PC-9 (cell line): ENCODE data around the gene TMEM178A. TPM values are rescaled to one million over a fixed set of nuclear protein-coding genes. Genes with fewer than 3 reads are reported as not detected.
A peak's percentile ranks its signal among the peaks of the same experiment; 100 is the strongest.
"Not testable (repeated sequence)": the region's sequence is repeated elsewhere in the genome, so short reads cannot be mapped to it uniquely, and the experiment has no call there.

ENCODE experiments used
- BruUV-seq: library from RNA; stranded (reverse); fragments of 400-500 nt; replicated peaks from 2 replicates; lab custom pipeline; 2021; lab: Mats Ljungman, UMichigan
- CTCF ChIA-PET: fragments of 300-600 bp; sonication (Branson Sonifier 250); formaldehyde crosslinking; loops from one replicate; lab custom pipeline; 2022; ENCODE audit warnings: antibody characterized with exemption; lab: Charles Lee
- POLR2A ChIA-PET: fragments of 300-600 bp; sonication (Branson Sonifier 250); formaldehyde crosslinking; loops from one replicate; lab custom pipeline; 2022; ENCODE audit warnings: antibody characterized with exemption; ENCODE audit not compliant: unreplicated experiment; lab: Charles Lee
- DNase-seq, 2 experiments: peaks; one replicate each; pipeline versions ENCODE4 v3.0.0 to v3.0.0-alpha.2; 2015 to 2022; ENCODE audit warnings: mixed read lengths in 1 of 2
- H2AFZ ChIP-seq: fragments of 200-600 bp; sonication (generic); 2 replicates; pipeline ENCODE4 v1.8.1; 2017; ENCODE audit warnings: antibody characterized with exemption
- H3F3A ChIP-seq: fragments of 200-600 bp; sonication (generic); 2 replicates; pipeline ENCODE4 v1.8.1; 2017; ENCODE audit warnings: antibody characterized with exemption, mild to moderate bottlenecking, low read depth; ENCODE audit not compliant: insufficient read depth
- H3K27ac ChIP-seq: fragments of 200-600 bp; sonication (generic); 2 replicates; pipeline ENCODE4 v1.6.1; 2016; ENCODE audit warnings: mixed run types
- H3K27me3 ChIP-seq: fragments of 200-600 bp; sonication (generic); 2 replicates; pipeline ENCODE4 v1.6.1; 2016; ENCODE audit warnings: low read depth, mixed run types; ENCODE audit not compliant: insufficient read depth
- H3K36me3 ChIP-seq: fragments of 200-600 bp; sonication (generic); 2 replicates; pipeline ENCODE4 v1.6.1; 2016; ENCODE audit warnings: low read depth, mixed run types
- H3K4me1 ChIP-seq: fragments of 200-600 bp; sonication (generic); replicated peaks from 2 replicates; pipeline ENCODE4 v1.6.1; 2016; ENCODE audit warnings: mixed run types; ENCODE audit not compliant: insufficient read depth
- H3K4me2 ChIP-seq: fragments of 200-600 bp; sonication (generic); 2 replicates; pipeline ENCODE4 v1.6.1; 2017; ENCODE audit warnings: mixed run types
- H3K4me3 ChIP-seq: fragments of 200-600 bp; sonication (generic); 2 replicates; pipeline ENCODE4 v1.6.1; 2016; ENCODE audit warnings: mixed run types
- H3K79me2 ChIP-seq: fragments of 200-600 bp; sonication (generic); 2 replicates; pipeline ENCODE4 v1.6.1; 2017; ENCODE audit warnings: low read depth, mixed run types
- H3K9me2 ChIP-seq: fragments of 200-600 bp; sonication (generic); 2 replicates; pipeline ENCODE4 v1.8.1; 2017; ENCODE audit warnings: mild to moderate bottlenecking; ENCODE audit not compliant: insufficient read depth
- H3K9me3 ChIP-seq: fragments of 200-600 bp; sonication (generic); 2 replicates; pipeline ENCODE4 v1.8.1; 2016; ENCODE audit warnings: low read depth; ENCODE audit not compliant: insufficient read depth
- H4K20me1 ChIP-seq: fragments of 200-600 bp; sonication (generic); 2 replicates; pipeline ENCODE4 v1.8.1; 2017; ENCODE audit not compliant: insufficient read depth
- EZH2 ChIP-seq: fragments of 200-600 bp; sonication (generic); IDR thresholded peaks from 2 replicates; pipeline ENCODE4 v1.8.0; 2017; ENCODE audit warnings: antibody characterized with exemption, low read depth
- intact Hi-C: fragments of 100-400 bp; cut with micrococcal nuclease; formaldehyde crosslinking; loops from one replicate; pipeline ENCODE4 v1.10.0; 2022; ENCODE audit not compliant: unreplicated experiment
- total RNA-seq: library from RNA; stranded (reverse); gene quantifications from 2 replicates; pipeline ENCODE4 v1.2.3, GENCODE V29; 2021
- TF ChIP-seq, protein P1 (sequence below): fragments of 200-600 bp; sonication (generic); conservative IDR thresholded peaks from 2 replicates; pipeline ENCODE4 v1.6.1; 2017; ENCODE audit warnings: mixed run types, antibody characterized with exemption, mild to moderate bottlenecking, moderate library complexity

TMEM178A gene
- total RNA-seq, 1 experiment from 2014 or later = 2.8 TPM

DNA sequence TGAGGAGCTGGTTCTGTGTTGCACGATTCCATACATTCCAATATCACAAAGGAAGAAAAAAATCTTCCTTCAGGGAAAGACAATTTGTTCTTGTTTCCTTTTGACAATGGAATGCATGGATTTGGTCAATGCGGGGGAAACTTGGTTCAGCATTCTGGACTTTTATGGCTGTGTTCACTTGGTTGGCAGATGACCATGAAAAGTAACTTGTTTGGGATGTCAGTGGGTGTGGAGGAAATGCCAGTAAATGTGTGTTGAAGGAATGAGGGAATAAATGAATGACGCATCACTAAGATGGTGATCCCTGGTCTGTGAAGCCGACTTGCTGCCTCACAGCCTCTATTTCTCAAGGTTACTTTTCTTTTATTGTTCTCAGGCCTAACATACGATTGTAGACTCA lies 59.7 kb downstream of the TMEM178A start:
- Histone ChIP-seq H3F3A (no peaks in the 10 kb centered on the region), H3K9me3 (no peaks in the 10 kb centered on the region), H3K27me3 (no peaks in the 10 kb centered on the region), H3K4me3 (no peak overlapping the region), H2AFZ (no peak overlapping the region), H3K27ac (no peak overlapping the region), H3K4me1 (no peaks in the 10 kb centered on the region), H4K20me1 (no peaks in the 10 kb centered on the region), H3K4me2 (no peak overlapping the region), H3K79me2 (no peaks in the 10 kb centered on the region), H3K36me3 (no peaks in the 10 kb centered on the region), H3K9me2 (no peaks in the 10 kb centered on the region)
- intact Hi-C loops = loop anchor here (10.0 kb wide), 1 partner anchor 131 kb away; no protein-coding TSS in a partner anchor
- no peak for DNase-seq
- ChIA-PET POLR2A (no interaction called here), CTCF (interaction anchor here (0.6 kb wide), 1 partner anchor 1189 kb away, joined by 13 read pairs; no protein-coding TSS in a partner anchor)
- no TSS peak for BruUV-seq
- TF ChIP-seq, protein P1, sequence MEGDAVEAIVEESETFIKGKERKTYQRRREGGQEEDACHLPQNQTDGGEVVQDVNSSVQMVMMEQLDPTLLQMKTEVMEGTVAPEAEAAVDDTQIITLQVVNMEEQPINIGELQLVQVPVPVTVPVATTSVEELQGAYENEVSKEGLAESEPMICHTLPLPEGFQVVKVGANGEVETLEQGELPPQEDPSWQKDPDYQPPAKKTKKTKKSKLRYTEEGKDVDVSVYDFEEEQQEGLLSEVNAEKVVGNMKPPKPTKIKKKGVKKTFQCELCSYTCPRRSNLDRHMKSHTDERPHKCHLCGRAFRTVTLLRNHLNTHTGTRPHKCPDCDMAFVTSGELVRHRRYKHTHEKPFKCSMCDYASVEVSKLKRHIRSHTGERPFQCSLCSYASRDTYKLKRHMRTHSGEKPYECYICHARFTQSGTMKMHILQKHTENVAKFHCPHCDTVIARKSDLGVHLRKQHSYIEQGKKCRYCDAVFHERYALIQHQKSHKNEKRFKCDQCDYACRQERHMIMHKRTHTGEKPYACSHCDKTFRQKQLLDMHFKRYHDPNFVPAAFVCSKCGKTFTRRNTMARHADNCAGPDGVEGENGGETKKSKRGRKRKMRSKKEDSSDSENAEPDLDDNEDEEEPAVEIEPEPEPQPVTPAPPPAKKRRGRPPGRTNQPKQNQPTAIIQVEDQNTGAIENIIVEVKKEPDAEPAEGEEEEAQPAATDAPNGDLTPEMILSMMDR = no peak
- TF ChIP-seq EZH2 = no peak

DNA sequence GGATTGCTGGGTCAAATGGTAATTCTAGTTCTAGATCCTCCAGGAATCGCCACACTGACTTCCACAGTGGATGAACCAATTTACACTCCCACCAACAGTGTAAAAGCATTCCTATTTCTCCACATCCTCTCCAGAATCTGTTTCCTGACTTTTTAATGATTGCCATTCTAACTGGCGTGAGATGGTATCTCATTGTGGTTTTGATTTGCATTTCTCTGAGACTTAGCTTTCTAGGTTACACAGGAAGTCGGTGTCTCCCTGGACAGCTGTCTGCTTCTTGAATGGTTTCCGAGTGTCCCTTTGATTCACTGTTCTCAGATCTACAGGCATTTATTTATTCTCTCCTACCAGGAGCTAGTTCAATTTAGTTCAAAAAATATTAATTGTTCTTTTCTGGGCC lies 62.4 kb downstream of the TMEM178A start:
- H3K9me3 ChIP-seq, H3K4me3 ChIP-seq, H3K27ac ChIP-seq, H3K9me2 ChIP-seq, H3K79me2 ChIP-seq, H2AFZ ChIP-seq, H3K4me2 ChIP-seq, POLR2A ChIA-PET, H3K27me3 ChIP-seq, H3K36me3 ChIP-seq, H3K4me1 ChIP-seq, H4K20me1 ChIP-seq, H3F3A ChIP-seq, BruUV-seq, DNase-seq: not testable (repeated sequence)
- intact Hi-C loops = loop anchor here (10.0 kb wide), 1 partner anchor 133 kb away; no protein-coding TSS in a partner anchor
- CTCF ChIA-PET = interaction anchor here (0.6 to 1.1 kb wide), 2 partner anchors 134 to 205 kb away, joined by 3 to 4 read pairs; no protein-coding TSS in a partner anchor

DNA sequence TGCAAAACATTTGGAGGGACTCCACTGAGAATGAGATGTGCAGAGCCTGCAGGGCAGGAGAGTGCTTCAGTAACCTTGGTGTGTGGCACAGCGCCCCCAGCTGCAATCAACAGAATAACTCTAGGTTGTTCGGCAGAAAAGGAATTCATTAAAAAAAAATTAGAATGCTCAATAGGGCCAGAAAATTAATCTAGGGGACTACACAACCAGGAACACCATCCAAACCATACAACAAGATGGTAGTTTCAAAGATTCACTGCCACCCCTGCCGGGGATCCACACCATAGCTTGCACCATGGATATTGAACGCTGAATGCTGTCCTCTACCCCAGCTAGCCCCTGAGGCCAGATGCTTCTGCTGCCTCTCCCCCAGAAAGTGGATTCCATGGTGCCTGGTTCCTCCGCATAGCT lies 63.2 kb downstream of the TMEM178A start:
- H3F3A ChIP-seq = no peaks in the 10 kb centered on the region
- ChIA-PET POLR2A (no interaction called here), CTCF (interaction anchor here (1.1 kb wide), 1 partner anchor 135 kb away, joined by 4 read pairs; no protein-coding TSS in a partner anchor)
- no peaks in the 10 kb centered on the region for H3K27me3 ChIP-seq
- no peaks in the 10 kb centered on the region for H3K9me3 ChIP-seq
- no peak overlapping the region for H2AFZ ChIP-seq
- H3K4me2 ChIP-seq = no peak overlapping the region
- H3K9me2 ChIP-seq = no peaks in the 10 kb centered on the region
- TF ChIP-seq, protein P1 = peak; percentile 94
- no peak for TF ChIP-seq EZH2
- peak; percentile 31 to 49 for DNase-seq
- no TSS peak for BruUV-seq
- no peak overlapping the region for H3K4me3 ChIP-seq
- 0 out of 2 replicates have a peak, but pooled peaks cover 8% of the 10 kb centered on the region for H3K36me3 ChIP-seq
- no peaks in the 10 kb centered on the region for H3K4me1 ChIP-seq
- H3K27ac ChIP-seq = no peak overlapping the region
- intact Hi-C loops = loop anchor here (10.0 kb wide), 1 partner anchor 134 kb away; no protein-coding TSS in a partner anchor
- H4K20me1 ChIP-seq = no peaks in the 10 kb centered on the region
- no peaks in the 10 kb centered on the region for H3K79me2 ChIP-seq
